Measurements from ENCODE around the gene HS3ST5. TPM values are rescaled to one million over a fixed set of nuclear protein-coding genes. Genes with fewer than 3 reads are reported as not detected.
"Not testable (repeated sequence)": the region's sequence is repeated elsewhere in the genome, so short reads cannot be mapped to it uniquely, and the experiment has no call there.

The HS3ST5 gene
- total RNA-seq, 1 donor from 2014 or later: 1.5 TPM

DNA sequence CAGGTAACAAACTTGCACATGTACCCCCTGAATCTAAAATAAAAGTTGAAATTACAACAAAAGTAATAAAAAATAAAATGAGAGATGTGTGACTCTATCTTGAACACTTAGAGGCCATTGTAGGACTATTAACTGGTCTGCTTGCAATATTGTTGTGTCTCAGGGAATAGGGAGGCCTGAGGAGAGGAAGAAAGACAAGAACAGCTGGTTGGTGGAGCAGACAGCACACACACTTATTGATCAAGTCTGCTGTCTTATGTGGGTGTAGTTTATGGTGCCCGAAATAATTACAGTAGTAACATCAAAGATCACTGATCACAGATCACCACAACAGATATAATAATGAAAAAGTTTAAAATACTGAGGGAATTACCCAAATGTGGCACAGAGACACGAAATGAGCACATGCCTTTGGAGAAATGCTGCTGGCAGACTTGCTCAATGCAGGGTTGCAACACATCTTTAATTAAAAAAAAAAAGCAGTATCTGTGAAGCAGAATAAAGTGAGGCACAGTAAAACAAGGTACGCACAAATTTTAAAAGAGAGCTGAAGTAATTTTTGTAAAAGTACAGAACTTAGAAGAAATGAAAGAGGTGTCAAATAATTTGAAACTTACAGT is 261.8 kb downstream of the HS3ST5 start:
- Histone ChIP-seq H3K27me3 (ENCODE audit: insufficient read depth, low read length) (no peaks in the 10 kb centered on the region), H3K79me2 (ENCODE audit: insufficient read depth, low read length) (no peaks in the 10 kb centered on the region), H3K4me1 (ENCODE audit: insufficient read depth, low read length) (no peaks in the 10 kb centered on the region), H3K4me3 (ENCODE audit: insufficient read depth, low read depth, low read length) (no peak overlapping the region), H2AFZ (ENCODE audit: low read depth, low read length) (no peak overlapping the region), H3K27ac (ENCODE audit: low read depth, low read length) (no peak overlapping the region), H3K36me3 (ENCODE audit: insufficient read depth, low read length) (no peaks in the 10 kb centered on the region), H3K4me2 (ENCODE audit: low read length) (no peak overlapping the region), H3K9me3 (ENCODE audit: insufficient read depth, low read depth, low read length) (no peaks in the 10 kb centered on the region), H3K9ac (ENCODE audit: low read length) (no peak overlapping the region), H4K20me1 (ENCODE audit: insufficient read depth, low read length) (no peaks in the 10 kb centered on the region)
- H3K9me3 Mint-ChIP-seq (ENCODE audit: unreplicated experiment): peaks cover 3% of the 10 kb centered on the region
- no peaks in the 10 kb centered on the region for H3K36me3 Mint-ChIP-seq (ENCODE audit: low read depth, unreplicated experiment)
- DNase-seq (ENCODE audit: low read depth): no peak
- no peaks in the 10 kb centered on the region for H3K27me3 Mint-ChIP-seq (ENCODE audit: low read depth, unreplicated experiment)
- H3K27ac Mint-ChIP-seq (ENCODE audit: unreplicated experiment): no peak overlapping the region
- peaks cover 6% of the 10 kb centered on the region for H3K4me1 Mint-ChIP-seq (ENCODE audit: low read depth, unreplicated experiment)
- no peak overlapping the region for H3K4me3 Mint-ChIP-seq (ENCODE audit: unreplicated experiment)
- TF ChIP-seq EZH2 (IDR thresholded peaks at IDR 0.05; ENCODE audit: insufficient read depth, low read length): no peak
- TF ChIP-seq, protein P1, sequence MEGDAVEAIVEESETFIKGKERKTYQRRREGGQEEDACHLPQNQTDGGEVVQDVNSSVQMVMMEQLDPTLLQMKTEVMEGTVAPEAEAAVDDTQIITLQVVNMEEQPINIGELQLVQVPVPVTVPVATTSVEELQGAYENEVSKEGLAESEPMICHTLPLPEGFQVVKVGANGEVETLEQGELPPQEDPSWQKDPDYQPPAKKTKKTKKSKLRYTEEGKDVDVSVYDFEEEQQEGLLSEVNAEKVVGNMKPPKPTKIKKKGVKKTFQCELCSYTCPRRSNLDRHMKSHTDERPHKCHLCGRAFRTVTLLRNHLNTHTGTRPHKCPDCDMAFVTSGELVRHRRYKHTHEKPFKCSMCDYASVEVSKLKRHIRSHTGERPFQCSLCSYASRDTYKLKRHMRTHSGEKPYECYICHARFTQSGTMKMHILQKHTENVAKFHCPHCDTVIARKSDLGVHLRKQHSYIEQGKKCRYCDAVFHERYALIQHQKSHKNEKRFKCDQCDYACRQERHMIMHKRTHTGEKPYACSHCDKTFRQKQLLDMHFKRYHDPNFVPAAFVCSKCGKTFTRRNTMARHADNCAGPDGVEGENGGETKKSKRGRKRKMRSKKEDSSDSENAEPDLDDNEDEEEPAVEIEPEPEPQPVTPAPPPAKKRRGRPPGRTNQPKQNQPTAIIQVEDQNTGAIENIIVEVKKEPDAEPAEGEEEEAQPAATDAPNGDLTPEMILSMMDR (IDR thresholded peaks at IDR 0.05; ENCODE audit: insufficient read depth, low read depth, low read length): no peak
- no peak for FAIRE-seq

DNA sequence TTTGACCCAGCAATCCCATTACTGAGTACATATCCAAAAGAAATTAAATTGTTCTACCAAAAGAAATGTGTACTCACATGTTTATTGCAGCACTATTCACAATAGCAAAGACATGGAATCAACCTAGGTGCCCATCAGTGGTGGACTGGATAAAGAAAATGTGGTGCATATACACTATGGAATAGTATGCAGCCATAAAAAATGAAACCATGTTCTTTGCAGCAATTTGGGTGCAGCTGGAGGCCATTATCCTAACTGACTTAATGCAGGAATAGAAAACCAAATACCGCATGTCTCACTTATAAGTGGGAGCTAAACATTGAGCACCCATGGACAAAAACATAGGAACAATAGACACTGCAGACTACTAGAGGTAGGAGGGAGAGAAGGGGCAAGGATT is 262.4 kb downstream of the HS3ST5 start:
- H3K9ac ChIP-seq (ENCODE audit: low read length); H3K36me3 ChIP-seq (ENCODE audit: insufficient read depth, low read length); H3K9me3 Mint-ChIP-seq (ENCODE audit: unreplicated experiment); H3K9me3 ChIP-seq (ENCODE audit: insufficient read depth, low read depth, low read length); H3K36me3 Mint-ChIP-seq (ENCODE audit: low read depth, unreplicated experiment); H3K27ac ChIP-seq (ENCODE audit: low read depth, low read length); H3K27me3 ChIP-seq (ENCODE audit: insufficient read depth, low read length); FAIRE-seq; H4K20me1 ChIP-seq (ENCODE audit: insufficient read depth, low read length); H3K27me3 Mint-ChIP-seq (ENCODE audit: low read depth, unreplicated experiment); H2AFZ ChIP-seq (ENCODE audit: low read depth, low read length); H3K4me1 Mint-ChIP-seq (ENCODE audit: low read depth, unreplicated experiment); H3K4me3 Mint-ChIP-seq (ENCODE audit: unreplicated experiment); DNase-seq (ENCODE audit: low read depth); H3K4me3 ChIP-seq (ENCODE audit: insufficient read depth, low read depth, low read length); H3K4me1 ChIP-seq (ENCODE audit: insufficient read depth, low read length); H3K4me2 ChIP-seq (ENCODE audit: low read length); H3K27ac Mint-ChIP-seq (ENCODE audit: unreplicated experiment); H3K79me2 ChIP-seq (ENCODE audit: insufficient read depth, low read length): not testable (repeated sequence)

DNA sequence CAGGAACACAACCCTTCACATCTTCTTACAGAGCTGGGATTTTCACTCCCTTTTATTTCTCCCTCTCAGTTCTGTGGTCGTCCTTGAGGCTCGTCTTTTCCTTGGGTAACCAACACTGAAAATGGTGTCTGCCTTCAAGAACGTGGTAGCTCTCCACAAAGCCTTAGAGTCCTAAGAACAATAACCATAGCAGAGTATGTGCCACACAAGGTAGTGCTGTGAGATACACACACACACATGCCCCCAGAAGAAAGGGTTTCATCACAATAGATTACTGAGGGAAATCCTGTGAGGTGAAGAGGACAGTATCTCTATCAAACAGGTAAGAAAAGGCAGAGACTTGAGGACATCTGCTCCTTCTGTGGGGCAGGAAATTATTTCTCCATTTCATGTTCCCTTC is 267.0 kb downstream of the HS3ST5 start:
- H3K27me3 ChIP-seq (ENCODE audit: insufficient read depth, low read length): no peaks in the 10 kb centered on the region

More for the DNA sequence above, 267.0 kb downstream of the HS3ST5 start:
- H3K4me3 Mint-ChIP-seq (ENCODE audit: unreplicated experiment): no peak overlapping the region
- no peaks in the 10 kb centered on the region for H3K36me3 Mint-ChIP-seq (ENCODE audit: low read depth, unreplicated experiment)
- H3K27ac Mint-ChIP-seq (ENCODE audit: unreplicated experiment): no peak overlapping the region
- H3K9me3 Mint-ChIP-seq (ENCODE audit: unreplicated experiment): peaks cover 2% of the 10 kb centered on the region
- FAIRE-seq (no peak), DNase-seq (ENCODE audit: low read depth) (no peak)
- no peaks in the 10 kb centered on the region for H3K4me1 Mint-ChIP-seq (ENCODE audit: low read depth, unreplicated experiment)
- no peak overlapping the region for H3K27ac ChIP-seq (ENCODE audit: low read depth, low read length)
- H3K9ac ChIP-seq (ENCODE audit: low read length): no peak overlapping the region
- no peak overlapping the region for H3K4me2 ChIP-seq (ENCODE audit: low read length)
- no peak overlapping the region for H2AFZ ChIP-seq (ENCODE audit: low read depth, low read length)
- no peaks in the 10 kb centered on the region for H4K20me1 ChIP-seq (ENCODE audit: insufficient read depth, low read length)
- TF ChIP-seq EZH2 (IDR thresholded peaks at IDR 0.05; ENCODE audit: insufficient read depth, low read length): no peak
- TF ChIP-seq, protein P1 (IDR thresholded peaks at IDR 0.05; ENCODE audit: insufficient read depth, low read depth, low read length): no peak
- H3K36me3 ChIP-seq (ENCODE audit: insufficient read depth, low read length): no peaks in the 10 kb centered on the region
- no peaks in the 10 kb centered on the region for H3K9me3 ChIP-seq (ENCODE audit: insufficient read depth, low read depth, low read length)
- no peaks in the 10 kb centered on the region for H3K4me1 ChIP-seq (ENCODE audit: insufficient read depth, low read length)
- no peaks in the 10 kb centered on the region for H3K79me2 ChIP-seq (ENCODE audit: insufficient read depth, low read length)
- H3K4me3 ChIP-seq (ENCODE audit: insufficient read depth, low read depth, low read length): no peak overlapping the region
- no peaks in the 10 kb centered on the region for H3K27me3 Mint-ChIP-seq (ENCODE audit: low read depth, unreplicated experiment)

Data from astrocyte (in vitro differentiated cells and primary cell).